Measurements from ENCODE around the gene PCLO. TPM values are rescaled to one million over a fixed set of nuclear protein-coding genes. Genes with fewer than 3 reads are reported as not detected.

The PCLO gene
- 10 to 100 TPM in 1 of 3 donors, 1 to 10 TPM in 2; 5.3 to 20.9 (median 5.9) TPM for total RNA-seq

DNA sequence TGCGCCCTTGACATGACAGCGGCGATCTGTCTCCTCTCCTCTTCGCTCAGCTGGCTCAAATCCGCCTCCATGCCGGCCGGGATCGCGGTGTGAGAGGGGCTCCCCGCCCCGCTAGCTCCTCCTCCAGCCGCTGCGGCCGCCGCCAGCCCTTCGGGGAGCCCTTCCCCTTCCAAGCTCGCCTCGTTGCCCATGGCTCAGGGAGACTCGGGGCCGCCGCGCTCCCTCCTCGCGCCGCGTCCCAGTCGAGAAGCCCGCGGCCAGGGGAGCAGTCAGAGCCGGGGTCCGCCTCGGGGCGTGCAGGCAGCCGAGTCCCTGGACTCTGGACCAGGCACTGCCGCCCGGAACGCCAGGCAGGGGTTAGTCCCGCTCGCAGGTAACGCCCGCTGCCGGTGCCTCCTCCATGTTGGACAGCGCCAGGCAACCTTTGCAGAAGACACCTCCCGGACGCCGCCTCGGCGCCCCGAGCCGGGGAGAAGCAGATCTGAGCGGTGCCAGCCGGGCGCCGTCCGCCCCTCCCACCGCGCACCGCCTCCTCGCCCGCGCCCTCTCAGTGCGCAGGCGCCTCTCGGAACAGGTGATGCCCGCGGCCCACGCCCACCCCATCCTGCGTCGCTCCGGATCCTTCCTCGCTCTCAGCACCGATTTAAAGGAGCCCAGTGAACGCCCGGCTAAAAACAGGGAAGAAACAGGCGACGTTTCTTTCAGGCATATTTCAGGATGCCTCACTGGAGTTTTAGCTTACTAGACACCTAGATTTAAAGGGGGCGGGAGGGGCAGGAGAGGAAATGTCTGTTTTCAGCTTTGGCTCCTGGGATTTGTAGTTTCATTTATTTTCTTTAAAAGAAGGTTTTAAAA lies at the start of gene PCLO:
Gene PCLO (minus strand): TSS at position 483 of the 855 bp plus-strand sequence. CDS start 292 bp downstream, at position 191.
- intact Hi-C loops (cut with DNase I; ENCODE audit: low total_unique reads) = no loop called here
- TF ChIP-seq, protein P1, sequence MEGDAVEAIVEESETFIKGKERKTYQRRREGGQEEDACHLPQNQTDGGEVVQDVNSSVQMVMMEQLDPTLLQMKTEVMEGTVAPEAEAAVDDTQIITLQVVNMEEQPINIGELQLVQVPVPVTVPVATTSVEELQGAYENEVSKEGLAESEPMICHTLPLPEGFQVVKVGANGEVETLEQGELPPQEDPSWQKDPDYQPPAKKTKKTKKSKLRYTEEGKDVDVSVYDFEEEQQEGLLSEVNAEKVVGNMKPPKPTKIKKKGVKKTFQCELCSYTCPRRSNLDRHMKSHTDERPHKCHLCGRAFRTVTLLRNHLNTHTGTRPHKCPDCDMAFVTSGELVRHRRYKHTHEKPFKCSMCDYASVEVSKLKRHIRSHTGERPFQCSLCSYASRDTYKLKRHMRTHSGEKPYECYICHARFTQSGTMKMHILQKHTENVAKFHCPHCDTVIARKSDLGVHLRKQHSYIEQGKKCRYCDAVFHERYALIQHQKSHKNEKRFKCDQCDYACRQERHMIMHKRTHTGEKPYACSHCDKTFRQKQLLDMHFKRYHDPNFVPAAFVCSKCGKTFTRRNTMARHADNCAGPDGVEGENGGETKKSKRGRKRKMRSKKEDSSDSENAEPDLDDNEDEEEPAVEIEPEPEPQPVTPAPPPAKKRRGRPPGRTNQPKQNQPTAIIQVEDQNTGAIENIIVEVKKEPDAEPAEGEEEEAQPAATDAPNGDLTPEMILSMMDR (IDR thresholded peaks at IDR 0.05) = no peak
- no peak for TF ChIP-seq POLR2A (IDR thresholded peaks at IDR 0.05)
- peak in 2 of 3 donors; percentile 56 to 60 for TF ChIP-seq POLR2AphosphoS5 (IDR thresholded peaks at IDR 0.05)
- H3K4me3 ChIP-seq = peak within 1 kb of the TSS; percentile 44 to 81 (median 72)
- H3K4me1 ChIP-seq = no peaks in the 10 kb centered on the region
- no peaks in the 10 kb centered on the region for H3K27me3 ChIP-seq
- no peaks in the 10 kb centered on the region for H3K36me3 ChIP-seq
- peak within 1 kb of the TSS; percentile 77 to 90 for H3K27ac ChIP-seq
- no peaks in the 10 kb centered on the region for H3K9me3 ChIP-seq
- DNase-seq (ENCODE audit: low spot score in 2 of 2) = peak; percentile 85 to 88

- TF ChIP-seq POLR2A (IDR thresholded peaks at IDR 0.05) (no peak), POLR2AphosphoS5 (IDR thresholded peaks at IDR 0.05) (no peak)
- TF ChIP-seq, protein P1 (IDR thresholded peaks at IDR 0.05) = no peak
- intact Hi-C loops (cut with DNase I; ENCODE audit: low total_unique reads) = no loop called here
These were observed 49.0 kb upstream of the PCLO start for GRCh38 chr7:83211685-83212084.

DNA sequence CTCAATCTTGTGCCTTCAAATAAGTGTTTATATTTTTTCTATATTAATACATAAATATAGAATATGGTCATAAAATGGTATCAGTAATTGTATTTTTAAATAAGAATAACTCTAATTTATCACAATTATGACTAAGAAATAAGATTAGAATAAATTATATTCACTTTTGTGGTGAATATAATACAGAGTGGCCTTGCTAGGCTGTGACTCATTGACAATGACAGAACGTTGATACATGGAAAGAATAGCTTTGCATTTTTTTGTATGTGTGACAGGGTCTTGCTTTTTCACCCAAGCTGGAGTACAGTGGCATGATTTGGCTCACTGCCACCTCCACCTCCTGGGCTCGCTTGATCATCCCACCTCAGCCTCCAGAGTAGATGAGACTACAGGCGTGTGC lies 47.8 kb upstream of the PCLO start:
- Histone ChIP-seq H3K4me1 (no peaks in the 10 kb centered on the region), H3K4me3 (no peak overlapping the region), H3K27me3 (no peaks in the 10 kb centered on the region), H3K36me3 (no peaks in the 10 kb centered on the region), H3K27ac (no peak overlapping the region), H3K9me3 (no peaks in the 10 kb centered on the region)
- intact Hi-C loops (cut with DNase I; ENCODE audit: low total_unique reads) = no loop called here
- TF ChIP-seq POLR2A (IDR thresholded peaks at IDR 0.05) = no peak
- TF ChIP-seq POLR2AphosphoS5 (IDR thresholded peaks at IDR 0.05) = no peak
- TF ChIP-seq, protein P1 (IDR thresholded peaks at IDR 0.05) = no peak
- DNase-seq (ENCODE audit: low spot score in 2 of 2) = no peak

More at GRCh38 chr7:83211685-83212084, 49.0 kb upstream of the PCLO start:
- Histone ChIP-seq H3K27ac (no peak overlapping the region), H3K36me3 (no peaks in the 10 kb centered on the region), H3K27me3 (no peaks in the 10 kb centered on the region), H3K4me3 (no peak overlapping the region), H3K4me1 (no peaks in the 10 kb centered on the region), H3K9me3 (no peaks in the 10 kb centered on the region)
- DNase-seq (ENCODE audit: low spot score in 2 of 2) = no peak

DNA sequence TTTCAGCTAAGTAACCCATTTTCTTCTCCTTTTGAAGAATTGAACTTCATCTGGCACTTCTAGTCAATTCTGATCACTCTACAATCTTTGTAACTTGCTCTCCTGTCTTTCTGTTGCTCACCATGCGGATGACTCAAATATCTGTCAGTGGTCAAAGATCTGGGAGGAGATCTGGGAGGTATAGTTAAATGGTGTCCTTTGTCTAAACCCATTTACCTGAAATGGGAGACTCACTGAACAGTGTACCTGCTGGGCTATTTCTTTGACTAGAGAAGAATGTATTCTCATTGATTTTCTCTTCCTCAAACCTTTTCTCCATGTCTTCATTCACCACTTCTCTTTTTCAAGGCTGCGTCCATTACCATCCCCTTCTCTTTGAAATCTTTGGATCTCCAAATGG lies 42.0 kb upstream of the PCLO start:
- Histone ChIP-seq H3K27ac (no peak overlapping the region), H3K36me3 (no peaks in the 10 kb centered on the region), H3K4me1 (no peaks in the 10 kb centered on the region), H3K27me3 (no peaks in the 10 kb centered on the region), H3K9me3 (no peaks in the 10 kb centered on the region), H3K4me3 (no peak overlapping the region)
- intact Hi-C loops (cut with DNase I; ENCODE audit: low total_unique reads) = no loop called here
- TF ChIP-seq, protein P1 (IDR thresholded peaks at IDR 0.05) = no peak
- TF ChIP-seq POLR2AphosphoS5 (IDR thresholded peaks at IDR 0.05) = no peak
- no peak for TF ChIP-seq POLR2A (IDR thresholded peaks at IDR 0.05)
- no peak for DNase-seq (ENCODE audit: low spot score in 2 of 2)

- H3K4me3 ChIP-seq = no peak overlapping the region
- H3K4me1 ChIP-seq = no peaks in the 10 kb centered on the region
- no peaks in the 10 kb centered on the region for H3K9me3 ChIP-seq
- intact Hi-C loops (cut with DNase I; ENCODE audit: low total_unique reads) = no loop called here
- no peak for TF ChIP-seq POLR2AphosphoS5 (IDR thresholded peaks at IDR 0.05)
- no peak for TF ChIP-seq POLR2A (IDR thresholded peaks at IDR 0.05)
- TF ChIP-seq, protein P1 (IDR thresholded peaks at IDR 0.05) = no peak
- no peaks in the 10 kb centered on the region for H3K36me3 ChIP-seq
- H3K27ac ChIP-seq = no peak overlapping the region
- no peaks in the 10 kb centered on the region for H3K27me3 ChIP-seq
- DNase-seq (ENCODE audit: low spot score in 2 of 2) = no peak
These were observed 38.7 kb upstream of the PCLO start for GRCh38 chr7:83201355-83201754.
